Measurements from ENCODE around the gene CD46.
"Not testable (repeated sequence)": the region's sequence is repeated elsewhere in the genome, so short reads cannot be mapped to it uniquely, and the experiment has no call there.

CD46 gene

DNA sequence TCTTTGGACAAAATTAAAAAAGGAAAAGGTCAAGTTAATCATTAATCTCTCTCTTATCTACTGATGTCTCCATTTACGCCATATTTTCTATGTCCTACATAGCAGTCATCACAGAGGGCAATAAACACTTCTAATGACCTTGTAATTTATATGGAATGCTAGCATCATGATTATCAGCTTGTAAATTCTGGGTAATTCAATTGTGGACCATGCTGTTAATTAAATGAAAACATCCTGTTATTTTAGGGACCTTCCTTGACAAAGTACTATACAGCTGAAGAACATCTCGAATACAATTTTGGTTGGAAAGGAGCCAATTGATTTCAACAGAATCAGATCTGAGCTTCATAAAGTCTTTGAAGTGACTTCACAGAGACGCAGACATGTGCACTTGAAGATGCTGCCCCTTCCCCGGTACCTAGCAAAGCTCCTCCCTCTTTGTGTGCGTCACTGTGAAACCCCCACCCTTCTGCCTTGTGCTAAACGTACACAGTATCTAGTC is 13.6 kb upstream of the CD46 start:
- not testable (repeated sequence) for H3K79me2 ChIP-seq (ENCODE audit: control insufficient read depth, insufficient read depth, low read length, unreplicated experiment); H3K4me1 ChIP-seq (ENCODE audit: control insufficient read depth, insufficient read depth, low read length, unreplicated experiment); H3K4me3 ChIP-seq (ENCODE audit: low read depth, low read length); H2AFZ ChIP-seq (ENCODE audit: low read length, unreplicated experiment); H3K27me3 ChIP-seq (ENCODE audit: insufficient read depth, low read length); H3K36me3 ChIP-seq (ENCODE audit: insufficient read depth, low read length); H3K27ac ChIP-seq (ENCODE audit: low read depth, low read length)

DNA sequence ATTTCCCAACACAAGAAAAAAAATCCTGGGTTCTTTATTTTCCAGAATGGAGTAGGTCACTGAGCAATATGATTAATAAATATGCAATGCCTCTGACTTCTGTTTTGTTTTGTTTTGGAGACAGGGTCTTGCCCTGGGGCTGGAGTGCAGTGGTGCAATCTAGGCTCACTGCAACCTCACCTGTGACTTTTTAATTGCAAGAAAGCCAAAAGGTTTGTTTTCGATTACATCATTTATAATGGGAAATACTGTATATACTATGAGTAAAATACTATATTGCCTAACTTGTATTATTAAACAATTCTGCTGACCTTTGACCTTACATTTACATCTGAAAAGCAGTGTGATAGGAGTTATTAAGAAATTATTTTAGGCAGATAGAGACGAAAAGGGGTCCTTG is 11.6 kb upstream of the CD46 start:
- Histone ChIP-seq H3K27ac (ENCODE audit: low read depth, low read length) (no peak overlapping the region), H3K36me3 (ENCODE audit: insufficient read depth, low read length) (no peaks in the 10 kb centered on the region), H3K4me3 (ENCODE audit: low read depth, low read length) (no peak overlapping the region), H3K4me1 (ENCODE audit: control insufficient read depth, insufficient read depth, low read length, unreplicated experiment) (peaks cover 3% of the 10 kb centered on the region), H2AFZ (ENCODE audit: low read length, unreplicated experiment) (no peak overlapping the region), H3K79me2 (ENCODE audit: control insufficient read depth, insufficient read depth, low read length, unreplicated experiment) (no peaks in the 10 kb centered on the region), H3K27me3 (ENCODE audit: insufficient read depth, low read length) (no peaks in the 10 kb centered on the region)

DNA sequence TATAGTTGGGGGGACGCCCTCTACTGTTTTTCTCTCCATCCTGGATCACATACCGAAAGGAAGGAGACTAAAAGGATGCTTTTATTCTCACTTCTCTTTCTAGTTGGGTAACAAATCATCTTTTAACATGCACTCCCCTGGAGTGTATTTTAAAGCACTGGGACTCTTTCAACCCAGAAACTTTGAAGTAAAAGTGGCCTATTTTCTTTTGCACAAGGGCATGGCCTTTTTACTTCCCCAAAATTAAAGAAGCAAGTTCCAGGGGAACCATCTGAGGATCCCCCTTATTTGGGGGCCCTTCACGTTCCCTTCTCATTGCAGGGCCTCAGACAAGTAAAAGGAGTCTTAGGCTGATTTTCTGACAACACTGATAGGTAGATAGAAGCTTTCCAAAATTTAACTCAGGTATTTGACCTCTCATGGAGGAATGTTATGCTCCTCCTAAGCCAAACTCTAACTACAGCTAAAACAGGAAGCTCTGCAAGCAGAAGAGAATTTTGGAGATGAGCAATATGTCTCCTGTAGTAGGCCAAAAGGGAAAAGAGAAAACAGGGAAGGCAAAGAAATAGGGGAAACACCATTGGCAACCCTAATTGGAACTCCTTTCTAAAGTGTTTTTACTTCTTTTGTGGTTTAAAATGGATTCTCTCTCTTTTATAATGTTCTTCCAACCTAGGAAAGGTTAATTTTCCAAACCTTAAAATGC is 8.9 kb upstream of the CD46 start:
- Histone ChIP-seq H3K36me3 (ENCODE audit: insufficient read depth, low read length) (no peaks in the 10 kb centered on the region), H2AFZ (ENCODE audit: low read length, unreplicated experiment) (no peak overlapping the region), H3K27me3 (ENCODE audit: insufficient read depth, low read length) (no peaks in the 10 kb centered on the region), H3K79me2 (ENCODE audit: control insufficient read depth, insufficient read depth, low read length, unreplicated experiment) (no peaks in the 10 kb centered on the region), H3K4me1 (ENCODE audit: control insufficient read depth, insufficient read depth, low read length, unreplicated experiment) (peaks cover 17% of the 10 kb centered on the region), H3K27ac (ENCODE audit: low read depth, low read length) (no peak overlapping the region), H3K4me3 (ENCODE audit: low read depth, low read length) (no peak overlapping the region)

DNA sequence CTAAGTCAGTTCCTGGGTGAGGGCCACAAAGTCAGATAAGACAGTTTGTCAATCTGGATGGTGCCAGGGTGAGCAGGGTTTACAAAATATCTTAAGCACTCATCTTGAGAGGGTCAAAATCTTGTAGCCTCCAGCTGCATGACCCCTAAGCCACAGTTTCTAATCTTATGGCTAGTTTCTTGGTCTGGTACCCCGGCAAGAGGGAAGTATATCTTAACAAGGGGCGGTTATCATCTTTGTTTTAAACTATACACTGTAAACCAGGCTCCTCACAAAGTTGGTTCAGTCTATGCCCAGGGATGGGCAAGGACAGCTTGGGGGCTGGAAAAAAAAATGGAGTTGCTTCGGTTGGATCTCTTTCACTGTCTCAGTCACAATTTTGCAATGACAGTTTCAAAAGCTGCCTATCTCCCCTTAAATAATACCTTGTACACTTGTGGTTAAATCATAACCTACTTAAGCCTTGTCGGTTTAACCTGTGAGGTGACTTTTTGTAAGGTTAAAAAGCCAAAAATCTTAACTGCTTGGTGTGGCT is 7.8 kb upstream of the CD46 start:
- Histone ChIP-seq H3K27me3 (ENCODE audit: insufficient read depth, low read length) (no peaks in the 10 kb centered on the region), H3K4me3 (ENCODE audit: low read depth, low read length) (no peak overlapping the region), H3K27ac (ENCODE audit: low read depth, low read length) (no peak overlapping the region), H3K36me3 (ENCODE audit: insufficient read depth, low read length) (no peaks in the 10 kb centered on the region), H3K4me1 (ENCODE audit: control insufficient read depth, insufficient read depth, low read length, unreplicated experiment) (peaks cover 17% of the 10 kb centered on the region), H3K79me2 (ENCODE audit: control insufficient read depth, insufficient read depth, low read length, unreplicated experiment) (no peaks in the 10 kb centered on the region), H2AFZ (ENCODE audit: low read length, unreplicated experiment) (no peak overlapping the region)

DNA sequence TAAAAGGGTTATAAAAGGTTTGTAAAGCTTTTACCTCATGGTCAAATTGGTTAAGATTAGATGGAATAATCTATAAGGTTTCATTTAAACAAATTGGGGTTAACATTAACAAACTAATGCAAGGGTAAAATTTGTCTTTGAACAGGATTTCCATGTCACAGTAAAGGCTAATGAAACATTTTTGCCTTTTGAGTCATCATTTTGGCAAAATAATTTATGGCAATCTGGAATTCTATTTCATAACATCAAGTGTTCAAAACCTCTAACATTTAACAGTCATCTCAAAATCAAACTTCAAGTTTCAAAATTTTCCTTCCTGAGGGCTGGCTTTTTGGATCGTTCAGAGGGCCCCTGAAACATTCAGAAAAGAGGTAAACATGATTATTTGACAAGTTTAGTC is 6.6 kb upstream of the CD46 start:
- H3K27me3 ChIP-seq (ENCODE audit: insufficient read depth, low read length), result no peaks in the 10 kb centered on the region
- H2AFZ ChIP-seq (ENCODE audit: low read length, unreplicated experiment), result no peak overlapping the region
- H3K79me2 ChIP-seq (ENCODE audit: control insufficient read depth, insufficient read depth, low read length, unreplicated experiment), result no peaks in the 10 kb centered on the region
- peak overlapping the region; percentile 35 for H3K27ac ChIP-seq (ENCODE audit: low read depth, low read length)
- peaks cover 20% of the 10 kb centered on the region for H3K4me1 ChIP-seq (ENCODE audit: control insufficient read depth, insufficient read depth, low read length, unreplicated experiment)
- H3K4me3 ChIP-seq (ENCODE audit: low read depth, low read length), result peak overlapping the region; percentile 31; the same call in 1 of the 2 replicates
- H3K36me3 ChIP-seq (ENCODE audit: insufficient read depth, low read length), result no peaks in the 10 kb centered on the region

DNA sequence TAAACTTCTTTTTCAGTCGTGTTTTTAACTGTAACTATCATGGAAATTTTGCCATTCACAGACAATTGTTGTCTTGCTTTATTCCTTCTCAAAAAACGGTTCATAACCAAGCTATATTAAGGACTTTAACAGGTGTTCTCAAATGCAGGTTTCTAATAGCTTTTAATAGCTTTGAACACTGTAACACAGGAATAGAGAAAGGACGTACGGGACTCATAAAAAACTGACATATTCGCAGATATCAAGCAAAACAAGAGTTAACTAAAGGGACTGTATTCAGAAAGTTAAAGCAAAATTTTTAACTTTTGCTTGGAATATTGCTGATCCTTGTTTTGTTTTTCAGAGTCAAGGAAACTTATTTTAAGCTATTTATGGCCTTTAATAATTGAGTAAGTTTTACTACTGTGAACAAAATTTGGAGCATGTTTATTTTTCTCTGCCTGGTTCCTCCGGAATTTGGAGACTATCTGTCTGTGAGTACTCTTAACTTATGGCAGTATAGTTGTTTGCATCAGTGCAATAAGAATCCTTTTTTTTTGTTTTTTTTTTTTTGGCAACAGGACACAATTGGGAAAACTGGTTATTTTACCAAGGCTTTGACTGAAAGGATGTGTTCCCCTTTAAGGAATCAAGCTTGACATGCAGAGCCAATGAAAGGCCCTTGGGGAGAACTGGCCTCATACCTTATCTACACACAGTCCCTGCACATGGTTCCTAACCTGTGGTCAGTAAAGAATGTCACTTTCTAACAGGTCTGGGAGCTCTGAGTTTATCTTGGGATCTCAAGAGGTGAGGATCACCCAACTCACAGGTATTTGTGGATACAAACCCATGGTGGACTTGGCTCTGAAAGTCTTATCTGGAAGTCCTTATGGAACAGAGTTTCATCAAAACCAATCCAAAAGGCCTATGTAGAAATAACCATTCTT is 5.8 kb upstream of the CD46 start:
- Histone ChIP-seq H3K4me1 (ENCODE audit: control insufficient read depth, insufficient read depth, low read length, unreplicated experiment) (peaks cover 28% of the 10 kb centered on the region), H3K27me3 (ENCODE audit: insufficient read depth, low read length) (no peaks in the 10 kb centered on the region), H3K36me3 (ENCODE audit: insufficient read depth, low read length) (no peaks in the 10 kb centered on the region), H3K79me2 (ENCODE audit: control insufficient read depth, insufficient read depth, low read length, unreplicated experiment) (no peaks in the 10 kb centered on the region), H2AFZ (ENCODE audit: low read length, unreplicated experiment) (peak overlapping the region; percentile 32), H3K4me3 (ENCODE audit: low read depth, low read length) (0 out of 2 replicates have a peak overlapping the region, but pooled peaks have one; percentile 1), H3K27ac (ENCODE audit: low read depth, low read length) (peak overlapping the region; percentile 35; the same call in 1 of the 2 replicates)

DNA sequence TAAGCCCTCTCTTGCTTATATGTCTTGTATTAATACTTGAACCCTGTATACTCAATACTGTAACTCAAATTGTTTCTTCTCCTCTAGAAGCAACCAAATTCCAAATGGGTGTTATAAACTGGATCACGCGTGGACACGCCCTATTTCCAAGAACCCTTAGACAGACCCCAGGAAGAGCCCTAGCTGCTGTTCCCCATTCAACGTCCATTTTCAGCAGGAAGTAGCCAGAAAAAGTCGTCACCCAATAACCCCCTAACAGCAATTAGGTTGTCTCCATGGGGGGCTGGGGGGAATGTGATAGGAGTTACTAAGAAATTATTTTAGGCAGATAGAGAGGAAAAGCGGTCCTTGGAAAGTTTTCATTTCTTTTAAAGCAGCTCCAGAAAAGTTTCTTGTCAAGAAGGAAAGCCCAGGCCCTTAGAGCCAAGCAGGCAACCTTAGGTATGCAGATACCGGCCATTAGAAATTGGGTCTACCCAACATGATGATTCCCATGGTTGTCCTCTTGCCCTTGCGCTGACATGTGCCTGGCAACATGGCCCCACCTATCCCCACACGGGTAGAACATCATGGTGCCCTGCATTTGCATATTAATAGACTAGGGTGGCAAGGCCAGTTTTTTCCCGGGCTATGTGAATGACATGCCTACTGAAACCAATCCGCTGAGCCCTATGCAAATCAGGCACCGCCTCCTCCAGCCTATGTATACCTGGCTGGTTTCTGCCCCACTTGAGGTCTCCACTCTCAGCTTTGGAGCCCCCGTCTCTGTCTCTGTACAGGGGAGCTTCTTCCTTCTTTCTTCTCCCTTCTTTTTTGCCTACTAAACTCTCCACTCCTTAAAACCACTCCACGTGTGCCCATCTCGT is 4.0 kb upstream of the CD46 start:
- Histone ChIP-seq H3K79me2 (ENCODE audit: control insufficient read depth, insufficient read depth, low read length, unreplicated experiment) (peaks cover 8% of the 10 kb centered on the region), H2AFZ (ENCODE audit: low read length, unreplicated experiment) (no peak overlapping the region), H3K27me3 (ENCODE audit: insufficient read depth, low read length) (no peaks in the 10 kb centered on the region), H3K4me3 (ENCODE audit: low read depth, low read length) (no peak overlapping the region), H3K36me3 (ENCODE audit: insufficient read depth, low read length) (no peaks in the 10 kb centered on the region), H3K4me1 (ENCODE audit: control insufficient read depth, insufficient read depth, low read length, unreplicated experiment) (peaks cover 31% of the 10 kb centered on the region), H3K27ac (ENCODE audit: low read depth, low read length) (no peak overlapping the region)

DNA sequence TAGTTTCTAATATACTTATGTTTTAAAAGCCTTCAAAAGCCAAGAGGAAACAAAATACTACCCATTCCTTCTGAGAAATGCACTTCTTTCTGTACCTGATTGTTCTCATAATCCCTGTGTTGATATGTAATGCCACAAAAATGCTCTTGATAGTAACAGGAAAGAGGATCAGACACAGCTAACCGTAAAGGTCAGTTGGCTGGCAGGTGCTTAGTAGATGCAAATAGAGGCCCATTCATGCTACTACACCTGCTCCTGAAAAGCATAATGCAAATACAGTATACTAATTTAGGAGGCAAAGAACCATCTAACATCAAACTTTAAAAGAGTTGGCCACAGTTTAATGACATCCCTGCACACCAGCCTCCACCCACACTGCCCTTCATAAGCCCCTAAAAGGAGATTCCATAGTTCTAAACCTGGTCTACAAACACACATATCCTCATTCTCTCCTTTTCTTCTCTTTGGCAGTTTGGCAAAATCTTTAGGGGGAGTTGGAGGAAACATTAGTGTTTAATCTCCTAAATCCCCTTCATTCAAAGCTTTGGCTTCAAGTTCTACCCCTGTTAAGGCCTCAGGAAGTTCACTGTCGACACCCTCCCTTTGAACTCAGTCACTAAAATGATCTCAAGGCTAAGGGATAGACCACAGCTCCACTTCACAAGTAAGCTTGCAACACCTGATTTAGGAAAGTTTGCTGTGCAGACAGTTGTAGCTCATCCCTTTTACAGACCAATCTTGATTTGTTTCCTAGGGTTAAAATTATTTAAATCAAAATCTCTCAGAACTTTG is 2.9 kb upstream of the CD46 start:
- peaks cover 42% of the 10 kb centered on the region for H3K4me1 ChIP-seq (ENCODE audit: control insufficient read depth, insufficient read depth, low read length, unreplicated experiment)
- no peak overlapping the region for H2AFZ ChIP-seq (ENCODE audit: low read length, unreplicated experiment)
- H3K27me3 ChIP-seq (ENCODE audit: insufficient read depth, low read length), result no peaks in the 10 kb centered on the region
- no peaks in the 10 kb centered on the region for H3K36me3 ChIP-seq (ENCODE audit: insufficient read depth, low read length)
- H3K79me2 ChIP-seq (ENCODE audit: control insufficient read depth, insufficient read depth, low read length, unreplicated experiment), result peaks cover 18% of the 10 kb centered on the region
- no peak overlapping the region for H3K4me3 ChIP-seq (ENCODE audit: low read depth, low read length)
- H3K27ac ChIP-seq (ENCODE audit: low read depth, low read length), result no peak overlapping the region

DNA sequence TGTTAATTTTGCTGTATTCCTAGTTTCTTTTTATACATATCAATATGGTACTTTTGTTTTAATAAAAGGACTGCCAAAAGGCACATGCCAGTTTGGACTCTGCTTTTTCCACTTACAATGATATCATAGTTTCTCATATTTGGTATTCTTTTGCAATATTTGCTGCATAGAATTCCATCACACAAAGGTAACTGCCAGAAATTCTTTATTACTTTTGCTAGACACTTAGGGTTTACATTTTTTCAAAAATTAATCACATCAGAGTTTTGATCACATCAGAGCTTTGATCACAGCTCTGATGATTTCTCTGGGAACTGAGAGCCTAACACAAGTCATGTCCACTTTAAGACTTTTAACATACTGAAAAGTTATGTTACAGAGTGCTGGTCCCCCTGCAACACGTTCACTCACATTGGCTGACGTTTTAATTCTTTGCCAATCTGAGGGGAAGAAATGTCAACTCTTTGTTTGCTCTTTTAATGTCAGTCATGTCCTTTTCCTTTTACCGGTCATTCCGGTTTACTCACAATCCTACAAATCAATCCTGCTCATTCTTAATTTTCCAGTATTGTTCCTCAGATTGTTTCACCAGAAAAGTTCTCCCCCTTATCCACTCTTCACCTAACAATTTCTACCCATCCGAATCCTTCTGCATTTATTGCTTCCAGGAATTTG is 1.1 kb upstream of the CD46 start:
- peak overlapping the region; percentile 57 for H3K27ac ChIP-seq (ENCODE audit: low read depth, low read length)
- peaks cover 35% of the 10 kb centered on the region for H3K4me1 ChIP-seq (ENCODE audit: control insufficient read depth, insufficient read depth, low read length, unreplicated experiment)
- peak overlapping the region; percentile 82 for H2AFZ ChIP-seq (ENCODE audit: low read length, unreplicated experiment)
- no peaks in the 10 kb centered on the region for H3K27me3 ChIP-seq (ENCODE audit: insufficient read depth, low read length)
- H3K79me2 ChIP-seq (ENCODE audit: control insufficient read depth, insufficient read depth, low read length, unreplicated experiment), result peaks cover 36% of the 10 kb centered on the region
- H3K4me3 ChIP-seq (ENCODE audit: low read depth, low read length), result peak overlapping the region; percentile 82
- no peaks in the 10 kb centered on the region for H3K36me3 ChIP-seq (ENCODE audit: insufficient read depth, low read length)
